H1 (cell line): ENCODE results near the gene IER5.

Source experiments
- CBX5 ChIP-seq: fragments of 300-800, 300-1000 bp; sonication (generic); IDR thresholded peaks from 2 replicates; pipeline ENCODE4 v1.7.1; 2016; ENCODE audit warnings: antibody characterized with exemption, low read length, low read depth
- CHD1 ChIP-seq: IDR thresholded peaks from 2 replicates; pipeline ENCODE4 v1.6.1; 2012; ENCODE audit warnings: low read depth, low read length, improper control_type of control experiment
- EZH2 ChIP-seq: fragments of 200-600 bp; sonication (generic); IDR thresholded peaks from 2 replicates; pipeline ENCODE4 v1.7.1; 2012; ENCODE audit warnings: low read depth, mild to moderate bottlenecking, moderate library complexity, low read length, inconsistent platforms; ENCODE audit not compliant: severe bottlenecking
- GABPA ChIP-seq: IDR thresholded peaks from 2 replicates; pipeline ENCODE4 v1.6.1; 2011; ENCODE audit warnings: mild to moderate bottlenecking, low read length, moderate library complexity, borderline replicate concordance; ENCODE audit not compliant: insufficient read depth
- GTF2F1 ChIP-seq: IDR thresholded peaks from 2 replicates; pipeline ENCODE4 v1.6.1; 2012; ENCODE audit warnings: low read depth, low read length, improper control_type of control experiment, borderline replicate concordance
- POLR2A ChIP-seq, 2 experiments: IDR thresholded peaks; 1 replicate in 1 of 2; 2 replicates in 1 of 2; pipeline ENCODE4 v1.6.1; 2011; ENCODE audit warnings: low read depth in 2 of 2, low read length in 2 of 2, mild to moderate bottlenecking in 2 of 2; ENCODE audit errors: control extremely low read depth in 1 of 2
- RAD21 ChIP-seq, 2 experiments: IDR thresholded peaks in 1 of 2; conservative IDR thresholded peaks in 1 of 2; 2 replicates each; pipeline ENCODE4 v1.6.1; 2011; ENCODE audit warnings: low read depth in 2 of 2, low read length in 2 of 2, improper control_type of control experiment in 1 of 2, inconsistent platforms in 1 of 2, mild to moderate bottlenecking in 1 of 2, moderate library complexity in 1 of 2
- SIN3A ChIP-seq, 2 experiments: IDR thresholded peaks in 1 of 2; conservative IDR thresholded peaks in 1 of 2; 2 replicates each; pipeline ENCODE4 v1.6.1; 2011 to 2012; ENCODE audit warnings: low read length in 2 of 2, improper control_type of control experiment in 1 of 2, low read depth in 1 of 2, mild to moderate bottlenecking in 1 of 2
- SUZ12 ChIP-seq: fragments of 200-600 bp; sonication (generic); IDR thresholded peaks from 2 replicates; pipeline ENCODE4 v1.6.1; 2012; ENCODE audit warnings: mild to moderate bottlenecking, inconsistent platforms, low read length, moderate library complexity, mixed read lengths
- YY1 ChIP-seq: IDR thresholded peaks from 2 replicates; pipeline ENCODE4 v1.6.1; 2011; ENCODE audit warnings: low read depth, mild to moderate bottlenecking, low read length
- TF ChIP-seq, protein P1 (sequence below), 3 experiments: IDR thresholded peaks; 1 replicate in 2 of 3; 2 replicates in 1 of 3; pipeline versions ENCODE4 v1.5.1 to v1.6.1; 2011; ENCODE audit warnings: low read length in 3 of 3, mild to moderate bottlenecking in 3 of 3, inconsistent platforms in 2 of 3, low read depth in 1 of 3, moderate library complexity in 1 of 3; ENCODE audit not compliant: insufficient read depth in 1 of 3; ENCODE audit errors: control extremely low read depth in 1 of 3
- TF ChIP-seq, protein P2 (sequence below): IDR thresholded peaks from 2 replicates; pipeline ENCODE4 v1.6.1; 2012; ENCODE audit warnings: inconsistent platforms

DNA sequence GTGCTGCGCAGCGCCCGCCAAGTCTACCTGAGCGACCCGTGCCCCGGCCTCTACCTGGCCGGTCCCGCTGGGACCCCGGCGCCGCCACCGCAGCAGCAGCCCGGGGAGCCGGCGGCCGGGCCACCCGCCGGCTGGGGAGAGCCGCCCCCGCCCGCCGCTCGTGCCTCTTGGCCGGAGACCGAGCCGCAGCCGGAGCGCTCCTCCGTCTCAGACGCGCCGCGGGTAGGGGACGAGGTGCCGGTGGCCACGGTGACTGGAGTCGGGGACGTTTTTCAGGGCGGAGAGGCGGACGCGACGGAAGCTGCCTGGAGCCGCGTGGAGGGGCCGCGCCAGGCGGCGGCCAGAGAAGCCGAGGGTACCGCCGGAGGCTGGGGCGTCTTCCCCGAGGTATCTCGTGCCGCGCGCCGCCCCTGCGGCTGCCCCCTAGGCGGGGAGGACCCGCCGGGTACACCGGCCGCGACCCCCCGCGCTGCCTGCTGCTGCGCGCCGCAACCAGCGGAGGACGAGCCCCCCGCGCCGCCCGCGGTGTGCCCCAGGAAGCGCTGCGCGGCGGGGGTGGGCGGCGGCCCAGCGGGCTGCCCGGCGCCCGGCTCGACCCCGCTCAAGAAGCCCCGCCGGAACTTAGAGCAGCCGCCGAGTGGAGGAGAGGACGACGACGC is 646 bp downstream of the IER5 start:
- TF ChIP-seq GTF2F1 (no peak), RAD21 (IDR thresholded peaks at IDR 0.05 in 1 of 2, conservative IDR thresholded peaks at IDR 0.05 in 1 of 2; ENCODE audit: low read depth in 2 of 2, low read length in 2 of 2) (no peak), CBX5 (no peak), EZH2 (no peak), YY1 (no peak), SIN3A (conservative IDR thresholded peaks at IDR 0.05 in 1 of 2, IDR thresholded peaks at IDR 0.05 in 1 of 2; ENCODE audit: low read depth in 1 of 2, low read length in 2 of 2) (no peak), POLR2A (IDR thresholded peaks at IDR 0.05; ENCODE audit: control extremely low read depth in 1 of 2, low read depth in 2 of 2, low read length in 2 of 2) (no peak), CHD1 (no peak), GABPA (no peak; the same call in 1 of the 2 replicates), SUZ12 (0 out of 2 replicates have a peak, but pooled peaks have one; percentile 46)
- TF ChIP-seq, protein P1, sequence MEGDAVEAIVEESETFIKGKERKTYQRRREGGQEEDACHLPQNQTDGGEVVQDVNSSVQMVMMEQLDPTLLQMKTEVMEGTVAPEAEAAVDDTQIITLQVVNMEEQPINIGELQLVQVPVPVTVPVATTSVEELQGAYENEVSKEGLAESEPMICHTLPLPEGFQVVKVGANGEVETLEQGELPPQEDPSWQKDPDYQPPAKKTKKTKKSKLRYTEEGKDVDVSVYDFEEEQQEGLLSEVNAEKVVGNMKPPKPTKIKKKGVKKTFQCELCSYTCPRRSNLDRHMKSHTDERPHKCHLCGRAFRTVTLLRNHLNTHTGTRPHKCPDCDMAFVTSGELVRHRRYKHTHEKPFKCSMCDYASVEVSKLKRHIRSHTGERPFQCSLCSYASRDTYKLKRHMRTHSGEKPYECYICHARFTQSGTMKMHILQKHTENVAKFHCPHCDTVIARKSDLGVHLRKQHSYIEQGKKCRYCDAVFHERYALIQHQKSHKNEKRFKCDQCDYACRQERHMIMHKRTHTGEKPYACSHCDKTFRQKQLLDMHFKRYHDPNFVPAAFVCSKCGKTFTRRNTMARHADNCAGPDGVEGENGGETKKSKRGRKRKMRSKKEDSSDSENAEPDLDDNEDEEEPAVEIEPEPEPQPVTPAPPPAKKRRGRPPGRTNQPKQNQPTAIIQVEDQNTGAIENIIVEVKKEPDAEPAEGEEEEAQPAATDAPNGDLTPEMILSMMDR (IDR thresholded peaks at IDR 0.05; ENCODE audit: control extremely low read depth in 1 of 3, insufficient read depth in 1 of 3, low read depth in 1 of 3, low read length in 3 of 3), result no peak
- TF ChIP-seq, protein P2, sequence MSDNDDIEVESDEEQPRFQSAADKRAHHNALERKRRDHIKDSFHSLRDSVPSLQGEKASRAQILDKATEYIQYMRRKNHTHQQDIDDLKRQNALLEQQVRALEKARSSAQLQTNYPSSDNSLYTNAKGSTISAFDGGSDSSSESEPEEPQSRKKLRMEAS, result no peak
